GM19035 (cell line): ENCODE data around the gene C5orf47.
A peak's percentile ranks its signal among the peaks of the same experiment; 100 is the strongest.

Experiments
- ATAC-seq: cut with Tn5 transposase; IDR thresholded peaks from one replicate; pipeline ENCODE4 v1.9.1; 2021; ENCODE audit not compliant: unreplicated experiment

Gene C5orf47

GRCh38 chr5:174022384-174023095 is 33.6 kb downstream of the C5orf47 start:
- no peak for ATAC-seq

- no peak for ATAC-seq
Observed at GRCh38 chr5:174030286-174030685, 41.3 kb downstream of the C5orf47 start.

- no peak for ATAC-seq
Observed at GRCh38 chr5:174044466-174045254, 55.7 kb downstream of the C5orf47 start.

- ATAC-seq = peak; percentile 70
Observed at GRCh38 chr5:174045470-174046025, 56.6 kb downstream of the C5orf47 start, which contains the start of gene NSG2. Gene NSG2 (plus strand): TSS chr5:174045706. CDS start chr5:174046756, 1,050 bp downstream.

- no peak for ATAC-seq
Observed at GRCh38 chr5:174046558-174046957, 57.6 kb downstream of the C5orf47 start.

- no peak for ATAC-seq
Observed at GRCh38 chr5:174047472-174048099, 58.6 kb downstream of the C5orf47 start.

GRCh38 chr5:174052636-174053035 is 63.7 kb downstream of the C5orf47 start:
- no peak for ATAC-seq

- ATAC-seq = no peak
Observed at GRCh38 chr5:174053905-174054304, 64.9 kb downstream of the C5orf47 start.
